WTC11 (cell line): ENCODE results near the gene BAIAP2. TPM values are rescaled to one million over a fixed set of nuclear protein-coding genes. Genes with fewer than 3 reads are reported as not detected.
"Not testable (repeated sequence)": the region's sequence is repeated elsewhere in the genome, so short reads cannot be mapped to it uniquely, and the experiment has no call there.

Experiments
- ATAC-seq: fragments of 200-7000 bp; cut with Tn5 transposase; 2 replicates; pipeline ENCODE4 v1.10.0; 2021; ENCODE audit warnings: mild to moderate bottlenecking, moderate library complexity
- CTCF ChIA-PET: fragments of 300-600 bp; sonication (Branson Sonifier 250); formaldehyde crosslinking; loops from one replicate; lab custom pipeline; 2021; ENCODE audit warnings: antibody characterized with exemption; lab: Charles Lee
- POLR2A ChIA-PET: fragments of 350-600 bp; sonication (Branson Sonifier 250); formaldehyde crosslinking; loops from one replicate; lab custom pipeline; 2021; ENCODE audit warnings: antibody characterized with exemption; lab: Charles Lee
- DNase-seq: peaks from one replicate; pipeline ENCODE4 v3.0.0; 2021; ENCODE audit warnings: low spot score
- H3K27ac Mint-ChIP-seq: 2 replicates; pipeline ENCODE4 v1.8.0; 2021; ENCODE audit warnings: mixed read lengths
- H3K27me3 Mint-ChIP-seq: 2 replicates; pipeline ENCODE4 v1.8.0; 2021; ENCODE audit warnings: low read depth, mild to moderate bottlenecking, moderate library complexity, mixed read lengths
- H3K36me3 Mint-ChIP-seq: 2 replicates; pipeline ENCODE4 v1.8.0; 2021; ENCODE audit warnings: mixed read lengths
- H3K4me1 Mint-ChIP-seq: 2 replicates; pipeline ENCODE4 v1.8.0; 2022; ENCODE audit warnings: mixed read lengths
- H3K4me3 Mint-ChIP-seq: 2 replicates; pipeline ENCODE4 v1.8.0; 2021; ENCODE audit warnings: mild to moderate bottlenecking, moderate library complexity, mixed read lengths
- H3K9me3 Mint-ChIP-seq: 2 replicates; pipeline ENCODE4 v1.8.0; 2021; ENCODE audit warnings: mixed read lengths
- CTCF ChIP-seq: fragments of 200-600 bp; IDR thresholded peaks from 2 replicates; pipeline ENCODE4 v1.8.0; 2022; ENCODE audit warnings: antibody characterized with exemption
- ERG ChIP-seq: fragments of 250-450 bp; sonication (Bioruptor Pico); IDR thresholded peaks from 2 replicates; pipeline ENCODE4 v1.8.0; 2021; ENCODE audit warnings: mild to moderate bottlenecking
- ESRRA ChIP-seq: sonication (generic); formaldehyde crosslinking; IDR thresholded peaks from 2 replicates; pipeline ENCODE4 v1.8.1; 2022; ENCODE audit warnings: mild to moderate bottlenecking, missing genetic modification reagents, borderline replicate concordance
- FOXK1 ChIP-seq: sonication (generic); formaldehyde crosslinking; IDR thresholded peaks from 2 replicates; pipeline ENCODE4 v1.8.0; 2022; ENCODE audit warnings: mild to moderate bottlenecking, moderate library complexity, missing genetic modification reagents
- FOXP1 ChIP-seq: sonication (generic); formaldehyde crosslinking; IDR thresholded peaks from 2 replicates; pipeline ENCODE4 v1.8.0; 2022; ENCODE audit warnings: missing genetic modification reagents, mild to moderate bottlenecking, moderate library complexity, borderline replicate concordance
- TEAD1 ChIP-seq: sonication (generic); formaldehyde crosslinking; IDR thresholded peaks from 2 replicates; pipeline ENCODE4 v1.8.0; 2022; ENCODE audit warnings: mild to moderate bottlenecking, missing genetic modification reagents
- ZNF121 ChIP-seq: sonication (generic); formaldehyde crosslinking; IDR thresholded peaks from 2 replicates; pipeline ENCODE4 v1.8.0; 2023; ENCODE audit warnings: missing genetic modification reagents
- ZNF281 ChIP-seq: sonication (generic); formaldehyde crosslinking; IDR thresholded peaks from 2 replicates; pipeline ENCODE4 v1.8.0; 2023; ENCODE audit warnings: mild to moderate bottlenecking, missing genetic modification reagents
- ZNF671 ChIP-seq: fragments of 250-450 bp; sonication (Bioruptor Pico); IDR thresholded peaks from 2 replicates; pipeline ENCODE4 v1.8.0; 2021; ENCODE audit warnings: mild to moderate bottlenecking
- ZSCAN18 ChIP-seq: fragments of 250-450 bp; sonication (Bioruptor Pico); IDR thresholded peaks from 2 replicates; pipeline ENCODE4 v2.1.2; 2022; ENCODE audit warnings: mild to moderate bottlenecking, moderate library complexity
- total RNA-seq: library from RNA; stranded (reverse); gene quantifications from 3 replicates; pipeline ENCODE4 v1.2.3, GENCODE V29; 2021

The BAIAP2 gene
- total RNA-seq, 1 experiment from 2014 or later = 20.7 TPM

- DNase-seq = no peak
- Mint-ChIP-seq H3K27ac (no peak overlapping the region), H3K4me1 (peaks cover 11% of the 10 kb centered on the region), H3K9me3 (peaks cover 6% of the 10 kb centered on the region), H3K36me3 (no peaks in the 10 kb centered on the region), H3K4me3 (no peak overlapping the region), H3K27me3 (peaks cover 15% of the 10 kb centered on the region)
- TF ChIP-seq ZNF121 = peak; percentile 34; the same call in 1 of the 2 replicates
- TF ChIP-seq ZNF281 (CRISPR knock-in tag) = no peak
- TF ChIP-seq FOXK1 = no peak
- ATAC-seq = no peak
- ChIA-PET POLR2A (no interaction called here), CTCF (no interaction called here)
Observed at GRCh38 chr17:81029859-81030258, 5.1 kb upstream of the BAIAP2 start.

GRCh38 chr17:81030312-81030711, 4.6 kb upstream of the BAIAP2 start:
- H3K9me3 Mint-ChIP-seq, DNase-seq, H3K4me3 Mint-ChIP-seq, CTCF ChIA-PET, H3K27ac Mint-ChIP-seq, H3K36me3 Mint-ChIP-seq, ATAC-seq, POLR2A ChIA-PET: not testable (repeated sequence)
- Mint-ChIP-seq H3K4me1 (peaks cover 11% of the 10 kb centered on the region), H3K27me3 (peaks cover 15% of the 10 kb centered on the region)

- ATAC-seq (no peak), DNase-seq (no peak)
- peaks cover 14% of the 10 kb centered on the region for H3K4me1 Mint-ChIP-seq
- peaks cover 18% of the 10 kb centered on the region for H3K27me3 Mint-ChIP-seq
- ChIA-PET POLR2A (interaction anchor here (1.1 kb wide), 1 partner anchor 14 kb away, joined by 3 read pairs; no protein-coding TSS in a partner anchor), CTCF (interaction anchor here (1.8 to 3.4 kb wide), 2 partner anchors 7 to 10 kb away, joined by 5 to 20 read pairs; no protein-coding TSS in a partner anchor)
- no peak overlapping the region for H3K27ac Mint-ChIP-seq
- H3K4me3 Mint-ChIP-seq = no peak overlapping the region
- H3K36me3 Mint-ChIP-seq = no peaks in the 10 kb centered on the region
- TF ChIP-seq ZSCAN18 (CRISPR knock-in tag) (no peak), ZNF671 (CRISPR knock-in tag) (no peak), ERG (no peak), ESRRA (CRISPR knock-in tag) (no peak), TEAD1 (CRISPR knock-in tag) (no peak), FOXP1 (no peak), CTCF (no peak)
- peaks cover 6% of the 10 kb centered on the region for H3K9me3 Mint-ChIP-seq
Observed at GRCh38 chr17:81030741-81031565, 4.0 kb upstream of the BAIAP2 start.
